Stimulated activated CD8-positive, alpha-beta memory T cell treated with anti-CD3 and anti-CD28 coated beads, Interleukin-7, amount 100 ng/mL, for 48 hours (primary cell): ENCODE data around the gene ABCA4.

Source experiments
- DNase-seq, 2 donors: peaks; one replicate each; pipeline ENCODE4 v3.0.0-alpha.2; 2020; ENCODE audit warnings: low read depth in 1 of 2; ENCODE audit errors: extremely low read depth in 1 of 2

Gene ABCA4

DNA sequence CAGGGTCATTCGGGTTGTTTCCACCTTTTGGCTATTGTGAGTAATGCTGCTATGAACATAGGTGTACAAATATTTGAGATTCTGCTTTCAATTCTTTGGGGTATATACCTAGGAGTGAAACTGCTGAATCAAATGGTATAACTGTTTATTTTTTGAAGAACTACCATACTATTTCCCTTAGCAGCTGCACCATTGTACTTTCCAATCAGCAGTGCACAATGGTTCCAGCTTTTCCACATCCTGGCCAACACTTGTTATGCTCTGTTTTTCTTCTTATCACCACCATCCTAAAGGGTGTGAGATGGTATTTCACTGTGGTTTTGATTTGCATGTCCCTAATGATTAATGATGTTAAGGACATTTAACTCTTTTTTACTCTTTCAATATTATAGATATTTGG lies 3.6 kb upstream of the ABCA4 start:
- no peak for DNase-seq

DNA sequence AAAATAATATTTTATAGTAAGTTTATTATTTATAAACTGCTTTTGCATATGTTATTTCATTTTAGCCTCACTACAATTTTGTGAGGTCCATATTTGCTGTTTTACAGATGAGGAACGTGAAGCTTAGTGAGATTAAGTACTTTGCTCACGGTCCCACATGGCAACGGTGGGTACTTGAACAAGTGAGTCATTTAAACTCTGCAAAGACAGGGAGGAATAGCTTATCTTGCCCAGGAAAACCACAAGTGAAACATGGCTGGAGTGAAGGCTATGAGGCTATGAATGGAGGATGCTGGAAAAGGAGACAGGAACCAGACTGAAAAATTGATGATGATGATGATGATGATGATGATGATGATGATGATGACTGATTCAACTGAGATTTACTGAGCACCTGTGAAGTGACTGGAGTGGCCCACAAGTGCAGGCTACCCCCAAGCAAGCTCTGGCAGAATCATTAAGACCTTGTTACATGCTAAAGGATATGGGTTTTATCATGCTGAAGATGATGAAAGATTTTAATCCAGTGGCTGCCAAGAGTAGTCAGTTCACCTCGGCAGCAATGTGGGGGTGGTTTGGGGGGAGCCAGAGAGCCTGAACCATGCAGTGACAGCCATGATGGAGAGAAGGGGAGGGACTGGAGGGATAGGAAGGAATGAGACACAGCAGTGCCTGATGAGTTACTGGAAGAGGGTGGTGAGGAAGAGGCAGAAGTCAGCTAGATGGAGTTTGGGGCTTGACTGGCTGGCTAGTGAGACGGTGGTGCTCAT lies 1.4 kb upstream of the ABCA4 start:
- DNase-seq: no peak

DNA sequence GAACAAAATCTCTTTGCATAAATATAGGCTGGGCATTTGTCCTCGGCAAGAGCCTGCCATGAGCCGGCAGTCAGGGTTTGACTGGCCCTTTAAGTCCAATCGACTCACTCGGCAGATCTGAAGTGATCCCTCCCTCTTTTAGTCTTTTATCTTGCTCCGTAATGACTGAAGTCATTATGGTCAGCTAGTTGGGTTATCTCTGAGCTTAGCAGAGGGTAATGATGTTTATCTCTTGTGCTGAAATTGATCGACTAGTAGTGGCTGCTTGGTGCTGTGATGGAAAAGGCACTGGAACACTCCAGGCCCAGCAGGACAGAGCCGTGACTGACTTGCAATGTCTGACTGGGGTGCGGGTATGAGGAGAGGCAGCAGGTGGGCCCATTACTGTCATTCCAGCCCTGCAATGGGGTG lies 468 bp upstream of the ABCA4 start:
- no peak for DNase-seq

DNA sequence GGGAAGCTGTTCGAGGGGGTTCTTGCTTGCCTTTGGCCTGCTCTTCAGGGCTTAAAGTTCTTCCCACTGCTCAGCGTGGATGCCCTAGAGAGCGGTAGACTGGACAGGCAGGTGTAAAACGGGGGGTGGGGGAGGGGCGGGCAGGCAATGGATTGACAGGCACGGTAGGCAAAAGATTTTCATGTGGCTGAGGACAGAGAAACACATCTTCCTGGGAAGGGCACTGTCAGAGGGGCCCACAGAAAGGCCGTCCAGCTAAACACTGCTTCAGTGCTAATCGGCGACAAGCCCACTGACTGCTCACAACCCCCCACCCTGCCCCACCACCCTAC lies 412 bp downstream of the ABCA4 start:
- DNase-seq: no peak

DNA sequence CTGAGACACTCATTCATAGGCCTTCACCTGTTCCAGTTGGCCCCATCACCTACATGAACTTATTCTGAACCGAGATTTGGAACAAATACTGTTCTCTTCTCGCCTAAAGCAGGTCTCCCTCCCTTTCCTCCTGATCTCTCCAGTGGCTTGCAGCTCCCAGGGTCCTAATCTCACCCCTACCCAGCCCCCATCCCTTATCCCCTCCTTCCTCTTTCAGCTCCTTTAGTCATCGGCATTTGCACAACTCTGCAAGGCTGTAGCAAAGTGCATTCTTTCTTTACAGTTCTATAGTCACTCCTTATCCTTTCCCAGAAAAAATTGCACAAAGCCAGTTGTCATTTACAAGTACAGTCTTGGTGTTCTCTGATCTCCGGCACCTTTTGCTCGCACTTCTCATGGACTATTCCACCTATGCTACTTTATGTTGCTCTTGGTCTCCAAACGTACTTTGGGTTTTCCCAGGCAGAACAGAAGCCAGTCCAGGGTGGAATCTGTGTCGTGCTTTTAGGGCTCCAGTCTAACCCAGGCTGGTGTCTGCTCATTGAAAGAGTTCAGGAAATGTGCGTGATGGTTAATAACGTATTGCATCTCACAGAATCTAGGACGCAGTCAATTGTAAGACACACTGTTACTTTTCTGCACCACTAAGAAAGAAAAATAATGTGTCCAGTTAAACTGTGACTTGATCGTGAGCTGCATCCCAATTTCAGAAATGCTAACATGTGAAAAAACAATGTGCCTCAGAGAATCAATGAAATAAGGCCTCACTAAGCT lies 965 bp downstream of the ABCA4 start:
- DNase-seq: no peak

DNA sequence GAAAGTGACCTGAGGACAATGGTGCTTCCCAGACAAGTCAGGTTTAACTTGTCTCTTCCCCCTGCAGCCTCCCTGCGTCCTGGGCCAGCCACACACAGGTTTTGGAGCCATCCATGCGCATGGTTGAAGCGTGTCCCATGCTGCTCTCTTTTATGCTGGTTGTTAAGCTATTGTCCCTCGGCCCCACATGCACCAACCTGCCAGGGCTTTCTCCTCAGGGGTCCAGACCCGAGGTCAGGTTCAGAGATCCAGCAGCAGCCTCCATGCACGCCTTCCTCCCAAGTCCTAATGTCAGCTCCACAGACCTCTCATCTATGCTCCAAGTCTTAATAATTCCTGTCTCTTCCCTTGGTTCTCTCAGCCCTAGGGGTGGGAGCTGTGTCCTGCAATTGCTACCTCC lies 1.6 kb downstream of the ABCA4 start:
- DNase-seq: no peak

DNA sequence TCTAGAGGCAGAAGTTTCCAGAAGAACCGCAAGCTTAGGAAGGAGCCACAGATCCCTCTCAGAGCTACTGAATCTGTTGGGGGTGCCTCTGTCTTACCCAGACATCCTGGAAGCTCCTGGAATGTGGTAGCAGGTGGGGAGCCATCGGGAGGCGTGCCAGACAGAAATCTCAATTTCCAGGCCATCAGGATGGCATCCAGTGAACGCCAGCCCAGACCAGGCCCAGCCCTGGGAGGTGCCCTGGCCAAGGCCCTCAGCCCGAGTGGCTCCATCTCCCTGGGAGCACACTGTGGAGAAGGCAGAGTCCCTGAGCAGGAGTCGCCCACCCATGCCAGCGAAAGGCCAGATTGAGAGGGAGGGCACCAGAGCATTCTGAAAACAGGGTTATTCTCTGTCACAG lies 2.5 kb downstream of the ABCA4 start:
- DNase-seq: no peak

DNA sequence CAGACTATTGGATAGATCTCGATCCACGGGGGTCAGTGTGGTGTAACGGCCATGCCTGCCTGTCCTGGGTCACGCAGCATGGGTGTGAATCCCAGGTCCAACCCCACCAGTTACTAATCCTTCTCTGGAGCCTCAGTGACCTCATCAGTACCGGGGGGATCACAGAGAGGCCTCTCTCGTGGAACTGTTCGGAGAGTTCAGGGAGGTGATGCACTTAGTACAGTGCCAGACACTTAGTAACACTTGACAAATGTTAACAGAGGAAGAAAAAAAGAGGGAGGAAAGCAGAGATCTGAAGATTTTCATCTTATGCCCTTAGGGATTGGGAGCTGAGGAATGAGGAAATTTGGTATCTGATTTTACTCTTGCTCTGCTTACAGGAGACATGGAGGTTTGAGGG lies 2.9 kb downstream of the ABCA4 start:
- no peak for DNase-seq

DNA sequence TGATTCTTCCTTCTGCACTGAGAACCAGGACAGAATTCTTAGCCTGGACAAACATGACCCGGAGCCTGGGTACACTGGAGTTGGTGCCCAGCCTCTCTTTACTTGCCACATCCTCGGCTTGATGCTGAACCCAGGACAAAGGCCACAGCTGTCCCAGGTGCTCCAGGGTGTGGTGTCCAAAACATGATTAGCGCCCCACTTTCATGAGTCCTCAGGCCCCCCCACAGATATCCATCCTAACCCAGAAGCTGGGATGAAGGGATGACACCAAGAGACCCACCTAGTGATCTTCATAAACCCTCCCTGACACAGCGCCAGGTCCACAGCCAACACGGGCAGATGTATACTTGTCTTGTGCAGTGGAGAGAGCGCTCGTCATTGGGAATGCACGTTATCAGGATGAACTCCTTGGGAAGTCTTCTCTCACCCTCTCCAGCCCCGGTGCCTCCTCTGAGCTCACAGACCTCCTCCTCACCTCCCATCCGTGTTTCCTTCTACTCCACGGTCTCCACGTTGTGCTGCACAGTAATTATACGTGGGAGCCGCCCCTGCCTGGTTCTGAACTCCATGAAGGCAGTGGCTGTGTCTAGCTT lies 3.6 kb downstream of the ABCA4 start:
- no peak for DNase-seq

DNA sequence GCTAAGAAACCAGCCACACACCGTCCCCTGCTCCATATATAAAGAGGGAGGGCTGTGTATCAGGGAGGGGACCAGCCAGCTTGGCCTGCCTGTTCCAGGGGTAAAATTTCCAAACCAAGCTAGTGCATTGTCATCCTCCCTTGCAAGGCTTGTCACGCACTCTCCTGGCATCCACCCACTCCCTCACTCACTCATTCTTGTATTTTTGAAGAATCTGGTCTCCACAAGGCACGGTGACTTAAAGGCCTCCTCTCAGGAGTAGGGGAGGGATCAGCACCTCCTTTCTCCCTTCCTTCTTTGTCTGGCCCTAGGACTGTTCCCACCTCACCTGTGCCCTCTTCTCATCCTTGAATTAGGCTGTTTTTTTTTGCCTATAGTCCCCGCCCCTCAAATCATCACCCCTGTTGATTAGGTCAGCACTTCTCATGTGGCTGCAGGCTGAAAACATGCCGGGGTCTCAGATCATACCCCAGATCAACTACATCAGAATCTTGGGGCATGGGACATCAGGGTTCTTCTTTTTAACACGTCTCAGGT lies 5.0 kb downstream of the ABCA4 start:
- no peak for DNase-seq

DNA sequence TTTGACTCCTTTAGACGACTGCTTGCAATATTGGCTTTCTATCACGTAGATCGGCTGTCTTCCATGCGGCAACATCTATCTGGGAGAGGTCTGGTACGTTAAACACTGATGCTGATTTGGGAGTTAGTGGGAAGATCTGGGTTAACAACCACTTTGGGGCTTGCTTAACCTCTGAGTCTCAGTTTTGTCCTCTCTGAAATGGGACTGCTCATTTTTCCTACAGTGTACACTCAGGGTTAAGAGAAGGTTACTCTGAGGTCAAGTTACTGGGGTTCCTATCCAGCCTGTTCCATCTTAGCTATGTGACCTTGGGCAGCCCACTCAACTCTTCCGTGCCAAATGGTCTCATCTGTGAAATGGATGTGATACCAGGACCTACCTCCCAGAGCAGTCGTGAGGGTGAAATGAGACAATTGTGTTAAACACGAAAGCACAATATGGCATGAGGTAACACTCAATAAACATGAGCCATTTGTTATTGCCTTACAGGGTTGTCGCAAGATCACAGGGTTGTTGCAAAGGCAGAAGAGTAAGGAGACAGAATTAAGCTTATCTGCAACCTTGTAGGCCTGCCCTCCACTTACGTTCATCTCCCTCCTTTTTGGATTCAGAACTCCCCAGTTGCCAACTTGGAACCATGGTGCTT lies 5.6 kb downstream of the ABCA4 start:
- no peak for DNase-seq

DNA sequence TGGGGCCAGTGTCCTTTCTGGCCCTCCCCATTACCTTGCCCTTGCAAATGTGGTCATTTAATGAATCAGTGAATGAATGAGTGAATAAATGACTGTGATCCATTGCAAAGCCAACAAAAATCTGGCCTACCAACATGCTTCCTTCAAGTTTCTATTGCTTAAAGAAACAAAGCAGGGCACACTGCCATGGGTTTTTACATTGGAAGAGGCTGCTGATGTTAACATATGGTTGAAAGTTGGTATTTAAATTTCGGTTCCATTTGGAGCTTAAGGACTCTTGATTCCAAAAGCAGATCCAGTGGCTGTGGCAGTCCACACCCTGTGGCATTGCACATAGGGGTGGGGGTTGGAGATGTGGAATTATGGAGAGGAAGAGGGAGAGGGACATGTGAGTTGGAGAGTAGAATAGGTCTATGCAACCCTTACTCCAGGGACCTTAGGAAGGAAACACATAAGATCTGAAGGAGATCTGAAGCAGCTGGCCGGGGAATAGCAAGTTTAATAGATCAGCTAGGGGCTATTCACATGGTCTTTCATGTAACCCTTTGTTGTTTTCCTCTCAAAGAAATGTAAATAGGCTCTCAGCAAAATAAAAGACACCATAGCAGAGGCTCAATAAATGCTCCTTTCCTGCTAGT lies 7.2 kb downstream of the ABCA4 start:
- no peak for DNase-seq

DNA sequence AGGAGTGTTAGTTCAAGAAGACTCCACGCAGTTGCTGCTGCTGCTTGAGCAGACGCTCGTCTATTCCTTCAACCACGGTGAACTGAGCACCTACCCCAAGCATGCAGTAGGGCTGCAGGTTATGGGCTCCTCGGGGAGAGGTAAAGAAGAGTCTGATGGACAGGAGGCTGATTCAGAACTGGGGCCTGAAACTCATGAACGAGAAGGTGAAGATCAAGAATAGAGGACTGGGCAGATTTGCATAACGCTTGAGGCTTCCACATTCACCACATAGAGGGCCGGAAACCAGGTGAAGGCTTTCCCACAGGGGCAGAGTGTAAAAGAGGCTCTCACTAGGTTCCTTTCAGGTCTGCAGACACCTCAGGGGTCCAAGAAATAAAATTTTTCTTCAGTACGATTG lies 9.1 kb downstream of the ABCA4 start:
- DNase-seq: no peak

DNA sequence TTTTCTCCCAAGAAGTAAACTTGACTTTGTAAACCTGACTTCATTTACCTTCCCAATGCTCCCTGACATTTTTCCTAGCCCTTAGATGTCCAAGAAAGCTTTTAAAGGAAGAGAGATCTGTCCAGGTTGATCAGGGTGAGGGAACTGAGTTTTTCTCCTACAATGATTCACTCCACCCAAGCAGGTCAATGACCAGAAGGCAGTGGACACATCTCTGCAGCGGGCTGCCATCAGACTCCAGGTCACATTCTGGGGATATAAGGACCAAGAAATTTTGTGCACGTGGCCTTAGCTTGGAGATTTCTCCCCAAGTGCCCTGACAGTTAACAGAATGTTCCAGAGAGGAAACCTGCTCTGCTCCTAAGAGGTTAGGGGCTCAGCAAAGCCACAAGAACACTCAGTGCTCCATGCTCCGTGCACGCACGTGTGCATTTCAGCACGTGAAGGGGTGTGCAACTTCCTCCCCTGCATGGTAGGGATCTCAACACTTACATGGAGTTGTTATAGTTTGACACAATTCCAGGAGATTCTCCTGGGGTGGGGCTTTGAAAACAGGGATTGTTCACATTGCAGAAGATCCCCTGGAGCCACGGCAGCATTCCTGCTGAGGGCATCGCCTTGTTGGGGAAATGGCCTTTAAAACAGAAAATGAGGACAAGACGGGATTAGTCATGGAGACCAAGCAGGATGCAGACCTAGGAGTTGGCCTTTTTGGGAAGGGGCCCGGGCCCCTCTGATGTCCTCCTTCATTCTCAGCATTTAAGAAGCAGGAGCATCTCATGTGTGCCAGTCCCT lies 9.8 kb downstream of the ABCA4 start:
- DNase-seq: no peak

DNA sequence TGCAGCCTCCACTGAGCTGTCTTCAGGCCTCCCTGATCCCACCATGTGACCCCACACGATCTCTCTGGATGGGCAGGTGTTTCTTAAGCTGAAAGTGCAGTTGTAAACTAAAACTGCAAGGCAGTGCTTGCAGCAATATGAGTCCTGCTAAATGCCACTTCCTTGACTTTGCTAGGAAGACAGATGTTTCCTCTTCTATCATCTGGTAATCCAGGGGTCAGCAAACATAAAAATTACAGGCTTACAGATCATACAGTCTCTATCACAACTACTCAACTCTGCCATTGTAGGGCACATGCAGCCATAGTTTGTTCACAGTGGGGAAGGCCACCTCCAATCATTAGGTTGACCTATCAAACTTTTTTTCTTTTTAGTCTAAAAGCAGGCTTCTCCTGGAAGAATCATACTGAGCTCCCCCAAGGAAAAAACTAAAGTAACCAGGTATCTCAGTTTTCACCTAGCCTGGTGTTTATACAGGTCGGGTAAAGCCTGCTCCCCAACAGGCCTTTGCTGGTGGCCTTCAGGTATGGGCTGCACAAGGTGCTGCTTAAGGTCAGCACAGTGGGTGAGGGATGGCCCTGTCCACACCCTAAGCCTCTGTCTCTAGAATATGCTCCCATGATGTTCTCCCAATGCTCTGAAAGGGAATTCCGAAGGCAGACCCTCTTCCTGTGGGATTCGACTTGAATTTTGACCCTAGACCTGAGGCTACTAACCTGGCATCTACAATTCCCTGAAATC lies 10.8 kb downstream of the ABCA4 start:
- no peak for DNase-seq

DNA sequence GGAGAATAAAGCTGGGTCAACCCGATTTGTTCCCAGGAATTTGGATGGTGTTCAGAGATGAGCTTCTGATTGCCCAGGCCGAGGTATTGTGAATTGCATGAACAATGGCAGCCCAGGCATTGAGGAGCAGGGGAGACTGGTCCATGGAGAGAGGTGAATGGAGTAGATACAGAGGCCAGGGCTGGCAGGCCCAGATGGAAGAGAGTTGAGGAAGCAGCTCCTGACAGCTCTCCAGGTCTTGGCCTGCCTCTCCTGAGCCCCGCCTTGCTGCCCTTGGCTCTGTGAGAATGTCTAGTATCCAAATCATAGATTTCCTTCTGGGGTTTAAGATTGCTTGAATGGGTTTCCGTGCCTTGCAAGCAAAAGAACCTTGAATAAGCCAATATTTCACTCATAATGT lies 11.5 kb downstream of the ABCA4 start:
- no peak for DNase-seq

DNA sequence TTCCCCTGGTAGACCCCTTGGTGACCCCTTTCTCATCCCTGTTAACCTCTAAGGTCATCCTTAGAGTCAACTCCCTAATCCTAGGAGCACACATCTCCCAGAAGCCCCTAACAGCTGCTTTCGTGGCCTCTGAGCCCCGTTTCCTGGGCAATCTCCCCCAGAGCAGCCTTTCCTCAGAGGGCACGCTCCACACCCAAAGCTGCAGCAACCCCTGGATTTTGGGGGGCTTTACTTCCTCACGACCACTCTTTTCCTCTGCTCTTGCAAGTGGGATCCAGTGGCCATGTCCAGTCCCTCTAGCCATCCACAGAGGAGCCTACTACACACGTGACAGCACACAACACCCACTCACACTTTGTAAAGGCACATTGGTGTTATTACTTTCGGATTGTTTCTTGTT lies 13.8 kb downstream of the ABCA4 start:
- DNase-seq: no peak

DNA sequence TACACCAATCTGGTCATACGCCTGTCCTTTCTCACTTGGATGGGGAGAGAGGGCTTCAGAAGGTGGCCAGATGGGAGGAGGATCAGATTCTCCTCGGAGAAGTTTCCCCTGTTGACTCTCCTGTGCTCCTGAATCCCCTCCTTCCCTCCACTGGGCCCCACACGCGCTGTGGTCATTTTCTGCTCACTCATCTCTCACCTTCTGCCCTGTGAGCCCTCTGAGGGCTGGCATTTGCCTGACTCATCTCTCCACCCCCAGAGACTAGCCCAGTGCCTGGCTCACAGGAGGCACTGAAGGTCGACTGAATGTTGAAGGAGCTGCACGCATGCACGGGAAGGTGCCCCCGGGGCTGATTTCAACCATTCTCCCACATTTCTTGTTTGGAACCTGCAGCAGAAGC lies 14.2 kb downstream of the ABCA4 start:
- DNase-seq: no peak

DNA sequence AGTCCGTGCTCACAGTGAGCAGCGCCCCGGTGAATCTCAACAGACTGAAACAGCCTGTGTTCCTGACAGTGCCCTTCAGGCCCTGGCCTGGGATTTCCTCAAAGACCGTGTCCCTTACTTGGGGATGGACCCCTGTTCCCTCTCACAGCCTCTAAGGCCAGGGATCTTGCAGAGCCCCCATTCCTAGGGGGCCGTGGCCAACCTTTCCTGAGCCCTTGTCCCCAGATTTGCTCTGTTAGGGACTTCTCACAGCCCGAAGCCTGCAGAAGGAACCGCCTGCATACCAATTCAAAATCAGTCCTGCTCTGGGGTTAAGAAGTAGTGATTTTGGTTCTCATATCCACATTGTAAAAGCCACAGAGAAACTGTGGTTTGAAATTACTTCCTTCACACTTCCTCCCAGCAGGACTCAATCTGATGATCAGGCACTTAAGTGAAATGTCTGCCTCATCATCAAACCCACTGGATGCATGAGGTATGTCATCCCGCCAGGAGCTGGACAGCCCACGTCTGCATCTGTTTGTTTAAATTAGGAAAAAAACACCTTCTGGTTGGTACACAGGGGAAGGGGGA lies 14.9 kb downstream of the ABCA4 start:
- DNase-seq: no peak
